ENCODE measurements around the gene DENND4A.

DNA sequence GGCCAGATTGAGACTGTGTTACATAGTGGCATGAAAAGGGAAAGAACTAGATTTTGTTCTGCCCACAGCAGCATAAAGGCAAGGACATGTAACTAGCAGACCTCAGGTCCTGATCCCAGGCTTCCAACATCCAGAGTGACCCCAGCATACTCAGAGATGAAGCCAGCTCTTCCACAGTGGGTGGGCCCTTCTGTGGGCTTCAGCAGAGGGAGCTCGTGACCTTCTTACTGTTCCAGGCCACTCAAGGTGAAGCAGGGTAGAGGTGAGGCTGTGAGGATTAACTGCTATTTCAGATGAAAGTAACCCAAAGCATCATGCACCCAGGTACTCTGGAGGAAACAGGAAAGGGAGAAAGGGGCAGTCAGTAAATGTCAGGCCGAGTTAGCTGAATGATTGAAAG is 171.3 kb downstream of the DENND4A start:
- TF ChIP-seq, protein P1, sequence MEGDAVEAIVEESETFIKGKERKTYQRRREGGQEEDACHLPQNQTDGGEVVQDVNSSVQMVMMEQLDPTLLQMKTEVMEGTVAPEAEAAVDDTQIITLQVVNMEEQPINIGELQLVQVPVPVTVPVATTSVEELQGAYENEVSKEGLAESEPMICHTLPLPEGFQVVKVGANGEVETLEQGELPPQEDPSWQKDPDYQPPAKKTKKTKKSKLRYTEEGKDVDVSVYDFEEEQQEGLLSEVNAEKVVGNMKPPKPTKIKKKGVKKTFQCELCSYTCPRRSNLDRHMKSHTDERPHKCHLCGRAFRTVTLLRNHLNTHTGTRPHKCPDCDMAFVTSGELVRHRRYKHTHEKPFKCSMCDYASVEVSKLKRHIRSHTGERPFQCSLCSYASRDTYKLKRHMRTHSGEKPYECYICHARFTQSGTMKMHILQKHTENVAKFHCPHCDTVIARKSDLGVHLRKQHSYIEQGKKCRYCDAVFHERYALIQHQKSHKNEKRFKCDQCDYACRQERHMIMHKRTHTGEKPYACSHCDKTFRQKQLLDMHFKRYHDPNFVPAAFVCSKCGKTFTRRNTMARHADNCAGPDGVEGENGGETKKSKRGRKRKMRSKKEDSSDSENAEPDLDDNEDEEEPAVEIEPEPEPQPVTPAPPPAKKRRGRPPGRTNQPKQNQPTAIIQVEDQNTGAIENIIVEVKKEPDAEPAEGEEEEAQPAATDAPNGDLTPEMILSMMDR (IDR thresholded peaks at IDR 0.05 in 4 of 5, conservative IDR thresholded peaks at IDR 0.05 in 1 of 5), result no peak
- no peak for TF ChIP-seq POLR2A (IDR thresholded peaks at IDR 0.05)
